Fibroblast of villous mesenchyme (primary cell): ENCODE results near the gene ARFRP1. TPM values are rescaled to one million over a fixed set of nuclear protein-coding genes. Genes with fewer than 3 reads are reported as not detected.
"Not testable (repeated sequence)": the region's sequence is repeated elsewhere in the genome, so short reads cannot be mapped to it uniquely, and the experiment has no call there.

ENCODE experiments used
- DNase-seq: peaks from one replicate; pipeline ENCODE4 v3.0.0-alpha.2; 2010; ENCODE audit warnings: low read depth
- H3K4me3 ChIP-seq: 2 replicates; pipeline ENCODE4 v1.5.1; 2011; ENCODE audit warnings: low read depth, mild to moderate bottlenecking, low read length
- small RNA-seq: library from RNA; depleted of rRNA; stranded (forward); fragments of <200 nt; gene quantifications from one replicate; pipeline ENCODE3, GENCODE V24; 2012
- total RNA-seq: library from RNA; depleted of rRNA; stranded (reverse); fragments of >200 nt; gene quantifications from 2 replicates; pipeline ENCODE4 v1.2.3, GENCODE V29; 2012
- TF ChIP-seq, protein P1 (sequence below): IDR thresholded peaks from 2 replicates; pipeline ENCODE4 v1.5.1; 2012; ENCODE audit warnings: low read depth, mild to moderate bottlenecking, low read length; ENCODE audit not compliant: insufficient read depth

The ARFRP1 gene
- total RNA-seq, 1 donor, result 24.2 TPM

DNA sequence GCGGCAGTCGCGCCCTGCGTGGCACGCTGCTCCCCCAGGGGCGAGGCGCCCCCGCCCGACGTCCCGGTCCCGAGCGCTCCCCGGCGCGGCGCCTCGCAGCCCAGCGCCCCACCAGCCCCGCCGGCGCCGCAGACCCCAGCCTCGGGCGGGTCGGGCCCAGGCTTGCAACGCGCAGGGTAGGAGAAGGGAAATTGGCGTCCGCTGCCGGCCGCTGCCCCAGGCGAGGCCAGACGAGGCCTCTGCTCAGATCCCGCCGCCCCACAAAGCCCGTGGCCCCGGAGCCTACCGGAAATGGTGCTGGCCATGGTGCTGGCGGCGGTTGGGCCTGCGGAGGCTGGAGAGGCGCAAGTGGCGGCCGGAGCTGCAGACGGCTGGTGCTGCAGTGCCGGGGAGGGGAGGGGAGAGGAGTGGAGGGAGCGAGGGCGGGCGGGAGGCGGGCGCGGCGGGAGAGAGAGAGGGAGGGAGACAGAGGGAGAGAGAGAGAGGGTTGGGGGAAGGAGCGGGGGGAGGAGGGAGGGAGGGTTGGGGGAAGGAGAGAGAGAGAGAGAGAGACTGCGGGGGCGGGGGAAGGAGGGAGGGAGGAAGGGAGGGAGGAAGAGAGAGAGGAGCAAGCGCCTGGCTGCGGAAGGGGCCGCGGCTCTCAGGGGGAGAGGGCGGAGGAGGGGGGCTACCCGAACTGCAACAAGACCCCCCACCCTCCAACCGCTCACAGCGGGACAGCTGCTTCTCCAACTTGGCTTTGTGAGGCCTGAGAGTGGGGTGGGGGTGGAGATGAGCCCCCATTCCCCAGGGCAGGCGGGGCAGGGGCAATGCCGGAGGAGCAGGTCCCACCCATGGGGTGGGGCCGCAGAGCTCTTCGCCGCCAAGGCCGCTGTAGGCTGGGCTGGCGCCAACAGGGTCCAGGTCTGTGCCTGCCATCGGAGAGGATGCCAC, 54.5 kb downstream of the ARFRP1 start, which contains the start of gene STMN3:
Gene STMN3, minus strand, starts transcription at position 384 of the 933 bp plus-strand sequence. Its CDS starts 79 bp downstream, at position 305.
- H3K4me3 ChIP-seq, result peak within 1 kb of the TSS; percentile 66
- DNase-seq, result peak; percentile 96
- TF ChIP-seq, protein P1, sequence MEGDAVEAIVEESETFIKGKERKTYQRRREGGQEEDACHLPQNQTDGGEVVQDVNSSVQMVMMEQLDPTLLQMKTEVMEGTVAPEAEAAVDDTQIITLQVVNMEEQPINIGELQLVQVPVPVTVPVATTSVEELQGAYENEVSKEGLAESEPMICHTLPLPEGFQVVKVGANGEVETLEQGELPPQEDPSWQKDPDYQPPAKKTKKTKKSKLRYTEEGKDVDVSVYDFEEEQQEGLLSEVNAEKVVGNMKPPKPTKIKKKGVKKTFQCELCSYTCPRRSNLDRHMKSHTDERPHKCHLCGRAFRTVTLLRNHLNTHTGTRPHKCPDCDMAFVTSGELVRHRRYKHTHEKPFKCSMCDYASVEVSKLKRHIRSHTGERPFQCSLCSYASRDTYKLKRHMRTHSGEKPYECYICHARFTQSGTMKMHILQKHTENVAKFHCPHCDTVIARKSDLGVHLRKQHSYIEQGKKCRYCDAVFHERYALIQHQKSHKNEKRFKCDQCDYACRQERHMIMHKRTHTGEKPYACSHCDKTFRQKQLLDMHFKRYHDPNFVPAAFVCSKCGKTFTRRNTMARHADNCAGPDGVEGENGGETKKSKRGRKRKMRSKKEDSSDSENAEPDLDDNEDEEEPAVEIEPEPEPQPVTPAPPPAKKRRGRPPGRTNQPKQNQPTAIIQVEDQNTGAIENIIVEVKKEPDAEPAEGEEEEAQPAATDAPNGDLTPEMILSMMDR, result no peak

DNA sequence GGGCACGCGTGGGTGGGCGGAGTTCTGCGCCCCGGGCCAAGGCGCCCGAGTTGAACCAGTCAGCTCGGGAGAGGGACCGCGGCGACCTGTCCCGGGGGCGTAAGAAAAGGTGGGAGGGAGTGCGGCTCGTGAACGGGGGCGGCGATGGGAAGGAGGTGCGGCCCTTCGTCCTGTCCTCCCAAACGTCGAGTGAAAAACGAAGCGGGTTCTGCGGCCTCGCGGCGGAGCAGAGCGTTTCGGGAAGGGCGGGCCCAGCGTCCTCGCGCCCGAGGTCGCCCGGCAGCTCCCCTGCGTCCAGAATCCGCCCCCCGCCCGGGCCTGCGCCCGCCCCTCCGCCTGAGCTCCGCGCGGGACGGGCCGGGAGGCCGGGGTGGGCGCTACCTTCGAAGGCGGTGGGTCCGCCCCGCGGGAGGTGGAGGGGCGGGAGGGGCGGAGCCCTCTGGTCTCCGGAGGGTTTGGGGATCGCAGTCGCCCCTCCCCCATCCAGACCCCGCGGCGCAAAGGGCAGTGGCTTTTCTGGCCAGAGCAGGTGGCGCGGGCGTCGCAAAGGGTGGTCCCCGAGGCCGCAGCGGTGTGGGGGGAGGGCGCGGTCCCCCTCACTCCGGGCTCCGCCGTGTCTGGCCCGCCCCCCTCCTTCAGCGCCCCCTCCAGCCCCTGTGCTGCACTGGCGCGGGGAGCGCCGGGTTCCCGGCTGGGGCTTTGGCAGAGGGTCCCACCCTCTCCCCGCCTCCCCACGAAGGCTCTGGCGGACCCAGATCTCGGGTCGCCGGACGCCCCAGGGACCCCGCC, 55.4 kb downstream of the ARFRP1 start:
- TF ChIP-seq, protein P1, result no peak
- H3K4me3 ChIP-seq, result peak overlapping the region; percentile 66
- DNase-seq, result peak; percentile 26

DNA sequence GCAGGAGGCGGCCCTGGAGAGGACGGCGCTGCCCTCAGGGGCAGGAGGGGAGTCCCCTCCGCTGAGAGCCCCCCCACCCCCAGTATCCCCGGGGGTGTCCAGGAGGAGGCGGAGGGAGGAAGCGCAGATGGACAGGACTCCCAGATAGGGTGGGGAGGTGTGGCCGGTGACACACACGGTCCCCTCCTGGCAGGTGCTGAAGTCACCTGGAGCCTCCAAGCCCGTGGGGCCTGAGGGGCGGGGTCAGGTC, 55.9 kb downstream of the ARFRP1 start:
- peak overlapping the region; percentile 66 for H3K4me3 ChIP-seq
- TF ChIP-seq, protein P1, result no peak
- no peak for DNase-seq

DNA sequence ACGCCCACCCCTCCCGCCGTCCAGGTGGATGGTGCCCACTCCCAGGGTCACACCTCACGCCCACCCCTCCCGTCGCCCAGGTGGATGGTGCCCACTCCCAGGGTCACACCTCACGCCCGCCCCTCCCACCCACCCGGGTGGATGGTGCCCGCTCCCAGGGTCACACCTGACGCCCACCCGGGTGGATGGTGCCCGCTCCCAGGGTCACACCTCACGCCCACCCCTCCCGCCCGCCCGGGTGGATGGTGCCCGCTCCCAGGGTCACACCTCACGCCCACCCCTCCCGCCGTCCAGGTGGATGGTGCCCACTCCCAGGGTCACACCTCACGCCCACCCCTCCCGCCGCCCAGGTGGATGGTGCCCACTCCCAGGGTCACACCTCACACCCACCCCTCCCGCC, 57.3 kb downstream of the ARFRP1 start:
- DNase-seq, result not testable (repeated sequence)

DNA sequence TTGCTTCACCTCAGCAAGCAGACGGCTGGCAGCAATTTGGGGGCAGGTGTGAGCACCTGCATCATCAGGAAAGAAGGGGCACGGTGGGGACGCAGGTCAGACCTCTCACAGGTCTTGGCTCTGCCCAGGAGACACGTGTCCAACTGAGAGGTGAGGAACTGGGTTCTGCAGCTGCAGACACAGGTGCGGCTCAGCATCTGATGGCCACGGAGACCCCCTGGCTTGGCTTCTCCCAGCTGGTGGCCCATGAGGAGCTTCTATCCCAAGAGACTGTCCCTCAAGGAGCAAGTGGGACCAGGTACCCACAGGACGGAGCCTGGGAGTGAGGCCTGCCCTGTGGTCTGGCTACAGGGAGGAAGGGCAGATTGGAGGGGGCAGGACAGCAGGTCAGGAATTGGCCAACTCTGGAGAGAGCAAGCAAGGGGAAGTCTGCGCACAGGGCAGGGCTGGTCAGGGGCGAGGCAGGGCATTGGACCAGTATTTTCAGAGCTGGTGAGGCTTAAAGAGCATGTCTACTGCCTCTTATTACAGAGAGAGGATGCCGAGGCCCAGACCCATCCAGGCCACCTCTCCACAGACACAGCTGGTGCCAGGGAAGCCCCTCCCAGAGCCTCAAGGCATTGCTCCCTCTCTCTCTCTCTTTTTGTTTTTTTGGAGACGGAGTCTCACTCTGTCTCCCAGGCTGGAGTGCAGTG, 58.7 kb downstream of the ARFRP1 start:
- no peak for DNase-seq
- no peak overlapping the region for H3K4me3 ChIP-seq
- TF ChIP-seq, protein P1, result no peak

More for the DNA sequence above, 57.3 kb downstream of the ARFRP1 start:
- not testable (repeated sequence) for H3K4me3 ChIP-seq

Small RNA genes lying within 50 kb of the gene (small RNA-seq; reads per million reads assigned to genes)
- not detected for gene LIME1
- gene TNFRSF6B, result not detected

Other genes with a start within 250 kb of the ARFRP1 start
- not detected in 2 replicates for gene KCNQ2, start 235.3 kb downstream of the ARFRP1 start, total RNA-seq
- under 0.01 and 0.43 TPM in 2 replicates for gene EEF1A2, start 208.9 kb downstream of the ARFRP1 start, total RNA-seq
- 38.4 and 78.0 TPM in 2 replicates for gene PPDPF, start 187.2 kb downstream of the ARFRP1 start, total RNA-seq
- under 0.01 TPM in 2 replicates for gene PTK6, start 170.6 kb downstream of the ARFRP1 start, total RNA-seq
- gene SRMS, start 160.2 kb downstream of the ARFRP1 start, total RNA-seq, result not detected in 2 replicates
- 0.86 and 0.97 TPM in 2 replicates for gene FNDC11, start 153.8 kb downstream of the ARFRP1 start, total RNA-seq
- gene HELZ2, start 133.7 kb downstream of the ARFRP1 start, total RNA-seq, result 29.0 and 46.6 TPM in 2 replicates
- 9.3 and 10.8 TPM in 2 replicates for gene GMEB2, start 80.9 kb downstream of the ARFRP1 start, total RNA-seq
- gene STMN3, start 54.6 kb downstream of the ARFRP1 start, total RNA-seq, result 5.6 and 10.6 TPM in 2 replicates
- 11.7 and 14.2 TPM in 2 replicates for gene RTEL1, start 49.7 kb downstream of the ARFRP1 start, total RNA-seq
- 31.5 and 44.5 TPM in 2 replicates for gene TNFRSF6B, start 11.3 kb downstream of the ARFRP1 start, total RNA-seq
- 19.4 and 20.3 TPM in 2 replicates for gene ZGPAT, start 63 bp upstream of the ARFRP1 start, total RNA-seq
- gene LIME1, start 28.7 kb upstream of the ARFRP1 start, total RNA-seq, result 3.5 TPM in 2 replicates
- 24.2 and 35.1 TPM in 2 replicates for gene SLC2A4RG, start 31.8 kb upstream of the ARFRP1 start, total RNA-seq
- 13.8 and 21.3 TPM in 2 replicates for gene ZBTB46, start 123.3 kb upstream of the ARFRP1 start, total RNA-seq
- not detected in 2 replicates for gene ABHD16B, start 153.5 kb upstream of the ARFRP1 start, total RNA-seq
- gene TPD52L2, start 157.3 kb upstream of the ARFRP1 start, total RNA-seq, result 103 and 115 TPM in 2 replicates
- 51.2 and 61.7 TPM in 2 replicates for gene DNAJC5, start 187.2 kb upstream of the ARFRP1 start, total RNA-seq
- 20.9 and 25.0 TPM in 2 replicates for gene UCKL1, start 248.4 kb upstream of the ARFRP1 start, total RNA-seq